ENCODE results near the gene SEMA3C.

GRCh38 chr7:80916770-80917741 lies 1.8 kb downstream of the SEMA3C start:
- TF ChIP-seq, protein P1, sequence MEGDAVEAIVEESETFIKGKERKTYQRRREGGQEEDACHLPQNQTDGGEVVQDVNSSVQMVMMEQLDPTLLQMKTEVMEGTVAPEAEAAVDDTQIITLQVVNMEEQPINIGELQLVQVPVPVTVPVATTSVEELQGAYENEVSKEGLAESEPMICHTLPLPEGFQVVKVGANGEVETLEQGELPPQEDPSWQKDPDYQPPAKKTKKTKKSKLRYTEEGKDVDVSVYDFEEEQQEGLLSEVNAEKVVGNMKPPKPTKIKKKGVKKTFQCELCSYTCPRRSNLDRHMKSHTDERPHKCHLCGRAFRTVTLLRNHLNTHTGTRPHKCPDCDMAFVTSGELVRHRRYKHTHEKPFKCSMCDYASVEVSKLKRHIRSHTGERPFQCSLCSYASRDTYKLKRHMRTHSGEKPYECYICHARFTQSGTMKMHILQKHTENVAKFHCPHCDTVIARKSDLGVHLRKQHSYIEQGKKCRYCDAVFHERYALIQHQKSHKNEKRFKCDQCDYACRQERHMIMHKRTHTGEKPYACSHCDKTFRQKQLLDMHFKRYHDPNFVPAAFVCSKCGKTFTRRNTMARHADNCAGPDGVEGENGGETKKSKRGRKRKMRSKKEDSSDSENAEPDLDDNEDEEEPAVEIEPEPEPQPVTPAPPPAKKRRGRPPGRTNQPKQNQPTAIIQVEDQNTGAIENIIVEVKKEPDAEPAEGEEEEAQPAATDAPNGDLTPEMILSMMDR (IDR thresholded peaks at IDR 0.05), result peak in 5 of 7 experiments; percentile 14 to 58 (median 44)
- no peak for TF ChIP-seq POLR2A (IDR thresholded peaks at IDR 0.05)
